Esophagus muscularis mucosa (tissue), 3 donors: ENCODE measurements around the gene SALL2.

Source experiments
- CTCF ChIP-seq, 3 experiments: fragments of 200-600 bp in 2 of 3; fragments of 450-650 bp in 1 of 3; sonication (generic) in 2 of 3; IDR thresholded peaks; one replicate each; pipeline ENCODE4 v1.5.1; 2017 to 2019; ENCODE audit warnings: antibody characterized with exemption in 3 of 3, mild to moderate bottlenecking in 2 of 3, moderate library complexity in 1 of 3
- EP300 ChIP-seq: sonication (generic); formaldehyde crosslinking; IDR thresholded peaks from one replicate; pipeline ENCODE4 v1.6.1; 2017; ENCODE audit warnings: antibody characterized with exemption

- TF ChIP-seq EP300 (no peak), CTCF (IDR thresholded peaks at IDR 0.05) (no peak)
These were observed 1.3 kb downstream of the SALL2 start for GRCh38 chr14:21524575-21525490.
